Activated B cell treated with CpG ODN at 0.5 μM for 24 hours (primary cell): Measurements from ENCODE around the gene ALDH1L2. TPM values are rescaled to one million over a fixed set of nuclear protein-coding genes. Genes with fewer than 3 reads are reported as not detected.

ENCODE experiments used
- ATAC-seq: fragments of 200-7000 bp; cut with Tn5 transposase; one replicate; pipeline ENCODE4 v1.10.0; 2021; ENCODE audit warnings: low read depth, mild to moderate bottlenecking, moderate library complexity
- CTCF ChIA-PET: fragments of 350-600 bp; sonication (Branson Sonifier 250); formaldehyde crosslinking; loops from one replicate; lab custom pipeline; 2021; ENCODE audit warnings: antibody characterized with exemption; lab: Charles Lee
- POLR2A ChIA-PET: fragments of 350-600 bp; sonication (Branson Sonifier 250); formaldehyde crosslinking; loops from one replicate; lab custom pipeline; 2021; ENCODE audit warnings: antibody characterized with exemption; lab: Charles Lee
- DNase-seq: peaks from one replicate; pipeline ENCODE4 v3.0.0; 2022
- H3K27ac Mint-ChIP-seq: one replicate; pipeline ENCODE4 v1.8.0; 2020; ENCODE audit warnings: mixed read lengths
- H3K27me3 Mint-ChIP-seq: one replicate; pipeline ENCODE4 v1.8.0; 2021; ENCODE audit warnings: mixed read lengths
- H3K36me3 Mint-ChIP-seq: one replicate; pipeline ENCODE4 v1.8.0; 2021; ENCODE audit warnings: low read depth, mixed read lengths
- H3K4me1 Mint-ChIP-seq: one replicate; pipeline ENCODE4 v1.8.0; 2021; ENCODE audit warnings: mixed read lengths
- H3K4me3 Mint-ChIP-seq: one replicate; pipeline ENCODE4 v1.8.0; 2020; ENCODE audit warnings: mild to moderate bottlenecking, mixed read lengths
- H3K9me3 Mint-ChIP-seq: one replicate; pipeline ENCODE4 v1.8.0; 2020; ENCODE audit warnings: mixed read lengths
- intact Hi-C: fragments of 100-400 bp; cut with micrococcal nuclease; formaldehyde crosslinking; loops from one replicate; pipeline ENCODE4 v1.15.1; 2024
- total RNA-seq: library from RNA; stranded (reverse); gene quantifications from 2 replicates; pipeline ENCODE4 v1.2.3, GENCODE V29; 2022
- TF ChIP-seq, protein P1 (sequence below): fragments of 200-600 bp; IDR thresholded peaks from one replicate; pipeline ENCODE4 v1.8.0; 2022; ENCODE audit warnings: antibody characterized with exemption, mild to moderate bottlenecking

The ALDH1L2 gene
- total RNA-seq, 1 donor from 2014 or later, result 6.5 TPM

DNA sequence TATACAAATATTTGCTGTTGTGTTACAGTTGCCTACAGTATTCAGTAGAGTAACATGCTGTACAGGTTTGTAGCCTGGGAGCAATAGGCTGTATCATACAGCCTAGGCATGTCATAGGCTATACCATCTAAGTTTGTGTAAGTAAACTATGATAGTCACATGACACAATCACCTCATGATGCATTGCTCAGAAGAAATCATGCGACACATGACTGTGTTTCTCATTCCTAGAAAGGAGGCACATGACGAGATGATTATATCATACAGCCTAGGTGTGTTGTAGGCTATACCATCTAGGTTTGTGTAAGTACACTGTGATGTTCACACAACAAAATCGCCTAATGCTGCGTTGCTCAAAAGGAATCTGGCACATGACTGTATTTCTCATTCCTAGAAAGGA, 66.2 kb downstream of the ALDH1L2 start:
- Mint-ChIP-seq H3K27ac (no peak overlapping the region), H3K4me3 (no peak overlapping the region), H3K27me3 (no peaks in the 10 kb centered on the region), H3K36me3 (peaks cover 29% of the 10 kb centered on the region), H3K4me1 (no peaks in the 10 kb centered on the region), H3K9me3 (no peaks in the 10 kb centered on the region)
- POLR2A ChIA-PET, result no interaction called here
- TF ChIP-seq, protein P1, sequence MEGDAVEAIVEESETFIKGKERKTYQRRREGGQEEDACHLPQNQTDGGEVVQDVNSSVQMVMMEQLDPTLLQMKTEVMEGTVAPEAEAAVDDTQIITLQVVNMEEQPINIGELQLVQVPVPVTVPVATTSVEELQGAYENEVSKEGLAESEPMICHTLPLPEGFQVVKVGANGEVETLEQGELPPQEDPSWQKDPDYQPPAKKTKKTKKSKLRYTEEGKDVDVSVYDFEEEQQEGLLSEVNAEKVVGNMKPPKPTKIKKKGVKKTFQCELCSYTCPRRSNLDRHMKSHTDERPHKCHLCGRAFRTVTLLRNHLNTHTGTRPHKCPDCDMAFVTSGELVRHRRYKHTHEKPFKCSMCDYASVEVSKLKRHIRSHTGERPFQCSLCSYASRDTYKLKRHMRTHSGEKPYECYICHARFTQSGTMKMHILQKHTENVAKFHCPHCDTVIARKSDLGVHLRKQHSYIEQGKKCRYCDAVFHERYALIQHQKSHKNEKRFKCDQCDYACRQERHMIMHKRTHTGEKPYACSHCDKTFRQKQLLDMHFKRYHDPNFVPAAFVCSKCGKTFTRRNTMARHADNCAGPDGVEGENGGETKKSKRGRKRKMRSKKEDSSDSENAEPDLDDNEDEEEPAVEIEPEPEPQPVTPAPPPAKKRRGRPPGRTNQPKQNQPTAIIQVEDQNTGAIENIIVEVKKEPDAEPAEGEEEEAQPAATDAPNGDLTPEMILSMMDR, result no peak
- CTCF ChIA-PET, result no interaction called here
- intact Hi-C loops, result no loop called here
- DNase-seq, result no peak
- no peak for ATAC-seq

DNA sequence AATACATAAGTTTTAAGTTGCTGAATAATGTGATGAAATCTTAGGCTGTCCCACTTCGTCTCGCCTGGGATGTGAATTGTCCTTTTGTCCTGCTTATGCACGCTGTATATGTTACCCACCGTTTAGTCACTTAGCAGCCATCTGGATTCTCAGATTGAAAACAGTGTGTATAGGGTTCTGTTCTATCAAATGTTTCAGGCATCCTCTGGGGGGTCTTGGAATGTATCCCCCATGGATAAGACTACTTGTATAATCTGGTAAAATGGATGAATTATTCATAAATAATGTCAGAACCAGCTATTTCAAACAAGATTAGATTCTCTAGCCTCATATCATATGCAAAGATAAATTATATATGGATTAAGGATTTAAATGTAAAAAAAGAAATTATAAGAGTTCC, 68.7 kb downstream of the ALDH1L2 start:
- ChIA-PET CTCF (no interaction called here), POLR2A (no interaction called here)
- H3K27ac Mint-ChIP-seq, result no peak overlapping the region
- intact Hi-C loops, result no loop called here
- H3K27me3 Mint-ChIP-seq, result no peaks in the 10 kb centered on the region
- peaks cover 54% of the 10 kb centered on the region for H3K36me3 Mint-ChIP-seq
- TF ChIP-seq, protein P1, result no peak
- DNase-seq, result no peak
- no peak for ATAC-seq
- no peaks in the 10 kb centered on the region for H3K4me1 Mint-ChIP-seq
- H3K9me3 Mint-ChIP-seq, result peaks cover 11% of the 10 kb centered on the region
- no peak overlapping the region for H3K4me3 Mint-ChIP-seq

DNA sequence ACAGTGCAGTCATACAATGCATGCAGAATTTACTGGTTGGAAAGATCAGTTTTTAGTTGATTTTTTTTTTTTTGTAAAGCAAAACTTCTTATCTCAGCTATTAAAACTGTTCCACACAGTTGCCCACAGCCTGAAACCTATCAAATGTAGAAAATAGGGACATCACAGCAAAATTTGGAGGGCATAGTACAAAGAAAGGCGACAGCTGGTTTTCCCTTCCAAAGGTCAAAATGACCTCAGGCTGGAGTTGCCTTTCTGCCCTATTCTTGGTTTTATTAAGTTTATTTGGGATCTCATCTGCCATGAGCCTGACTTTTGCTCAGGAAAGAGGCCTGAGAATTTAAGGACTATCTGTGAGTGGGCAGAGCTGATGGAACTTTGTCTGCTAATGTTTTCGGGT, 69.7 kb downstream of the ALDH1L2 start:
- Mint-ChIP-seq H3K27ac (no peak overlapping the region), H3K9me3 (peaks cover 15% of the 10 kb centered on the region), H3K36me3 (peaks cover 63% of the 10 kb centered on the region), H3K4me1 (no peaks in the 10 kb centered on the region), H3K27me3 (no peaks in the 10 kb centered on the region), H3K4me3 (no peak overlapping the region)
- TF ChIP-seq, protein P1, result no peak
- ATAC-seq (no peak), DNase-seq (no peak)
- ChIA-PET POLR2A (no interaction called here), CTCF (no interaction called here)
- intact Hi-C loops, result no loop called here

DNA sequence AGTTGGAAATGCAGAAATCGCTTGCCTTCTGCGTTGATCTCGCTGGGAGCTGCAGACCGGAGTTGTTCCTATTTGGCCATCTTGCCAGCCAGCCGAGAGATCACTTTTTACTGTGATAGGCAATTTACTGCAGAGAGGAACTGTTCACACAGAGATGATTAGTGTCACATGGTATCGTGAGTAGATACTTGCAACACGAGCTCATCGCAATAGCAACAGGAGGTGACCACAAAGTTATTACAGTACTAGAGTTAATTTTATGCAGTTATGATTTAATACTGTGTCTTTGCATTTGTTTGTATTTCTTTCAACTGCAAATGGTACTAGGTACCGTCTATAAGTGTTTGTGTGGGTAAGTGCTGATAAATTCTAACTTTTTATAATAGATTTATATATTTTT, 70.4 kb downstream of the ALDH1L2 start:
- intact Hi-C loops, result no loop called here
- Mint-ChIP-seq H3K36me3 (peaks cover 67% of the 10 kb centered on the region), H3K4me3 (no peak overlapping the region), H3K27ac (no peak overlapping the region), H3K9me3 (peaks cover 15% of the 10 kb centered on the region), H3K27me3 (no peaks in the 10 kb centered on the region), H3K4me1 (no peaks in the 10 kb centered on the region)
- CTCF ChIA-PET, result no interaction called here
- POLR2A ChIA-PET, result no interaction called here
- TF ChIP-seq, protein P1, result no peak
- DNase-seq, result no peak
- ATAC-seq, result no peak

DNA sequence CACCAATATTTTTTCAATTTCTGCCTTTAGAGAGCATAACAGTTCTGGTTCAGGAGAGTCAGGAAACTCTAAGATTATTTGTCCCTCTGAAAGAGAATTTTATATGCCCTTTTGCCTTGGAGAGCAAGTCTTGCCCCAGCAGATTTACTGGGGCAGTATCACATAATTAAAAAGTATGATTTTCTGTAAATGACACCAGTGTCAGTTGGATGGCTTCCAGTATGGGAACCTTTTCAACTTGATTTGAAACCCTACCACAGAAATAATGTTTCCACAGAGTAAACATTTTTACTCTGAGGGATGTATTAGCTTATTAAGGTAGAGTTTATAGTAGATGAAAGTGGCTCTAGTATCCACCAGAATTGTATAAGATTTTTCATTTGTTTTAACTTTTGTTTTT, 82.8 kb downstream of the ALDH1L2 start:
- no peaks in the 10 kb centered on the region for H3K4me1 Mint-ChIP-seq
- H3K4me3 Mint-ChIP-seq, result no peak overlapping the region
- intact Hi-C loops, result no loop called here
- peaks cover 91% of the 10 kb centered on the region for H3K36me3 Mint-ChIP-seq
- TF ChIP-seq, protein P1, result no peak
- ChIA-PET POLR2A (no interaction called here), CTCF (no interaction called here)
- H3K27ac Mint-ChIP-seq, result no peak overlapping the region
- DNase-seq (no peak), ATAC-seq (no peak)
- H3K27me3 Mint-ChIP-seq, result no peaks in the 10 kb centered on the region
- peaks cover 6% of the 10 kb centered on the region for H3K9me3 Mint-ChIP-seq
